ENCODE results near the gene CDK19.
"Not testable (repeated sequence)": the region's sequence is repeated elsewhere in the genome, so short reads cannot be mapped to it uniquely, and the experiment has no call there.

Gene CDK19

GRCh38 chr6:110723017-110723416, 92.3 kb downstream of the CDK19 start:
- CTCF ChIA-PET = no interaction called here
- DNase-seq (ENCODE audit: extremely low spot score) = no peak
- POLR2A ChIA-PET = no interaction called here
- no peak for TF ChIP-seq CTCF (IDR thresholded peaks at IDR 0.05; ENCODE audit: control extremely low read depth, extremely low read depth, low read depth, missing control alignments)

DNA sequence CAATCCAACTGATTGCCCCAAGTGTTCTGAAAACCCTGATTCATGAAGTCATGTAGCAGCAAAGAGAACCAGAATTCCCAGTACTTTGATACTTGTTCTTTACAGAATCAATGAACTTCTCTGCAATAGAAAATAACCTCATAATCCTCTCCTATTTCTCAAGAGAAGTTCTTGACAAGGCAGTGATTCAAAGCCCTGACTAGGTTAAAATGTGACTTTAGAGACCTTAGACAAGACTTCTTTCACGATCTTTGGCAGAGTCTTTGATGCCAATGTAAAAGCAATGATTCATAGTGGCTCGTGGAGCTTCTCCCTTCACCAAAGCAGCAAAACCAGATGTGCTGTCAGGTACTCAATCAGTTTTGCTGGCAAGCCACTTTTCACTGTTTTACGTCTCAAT, 95.2 kb downstream of the CDK19 start:
- no peak for DNase-seq (ENCODE audit: extremely low spot score)
- ChIA-PET POLR2A (no interaction called here), CTCF (interaction anchor here (1.3 to 1.4 kb wide), 2 partner anchors 10 to 11 kb away, joined by 3 to 4 read pairs; no protein-coding TSS in a partner anchor)
- no peak for TF ChIP-seq CTCF (IDR thresholded peaks at IDR 0.05; ENCODE audit: control extremely low read depth, extremely low read depth, low read depth, missing control alignments)

GRCh38 chr6:110719601-110720000, 95.7 kb downstream of the CDK19 start:
- DNase-seq (ENCODE audit: extremely low spot score); POLR2A ChIA-PET: not testable (repeated sequence)
- CTCF ChIA-PET = interaction anchor here (1.3 to 1.4 kb wide), 2 partner anchors 10 kb away, joined by 3 to 4 read pairs; no protein-coding TSS in a partner anchor

- DNase-seq (ENCODE audit: extremely low spot score) = no peak
- POLR2A ChIA-PET = no interaction called here
- no peak for TF ChIP-seq CTCF (IDR thresholded peaks at IDR 0.05; ENCODE audit: control extremely low read depth, extremely low read depth, low read depth, missing control alignments)
- CTCF ChIA-PET = interaction anchor here (1.4 kb wide), 1 partner anchor 31 kb away, joined by 3 read pairs; no protein-coding TSS in a partner anchor
These were observed 101.1 kb downstream of the CDK19 start for GRCh38 chr6:110714143-110714542.

- DNase-seq (ENCODE audit: extremely low spot score) = no peak
- POLR2A ChIA-PET = no interaction called here
- CTCF ChIA-PET = no interaction called here
- TF ChIP-seq CTCF (IDR thresholded peaks at IDR 0.05; ENCODE audit: control extremely low read depth, extremely low read depth, low read depth, missing control alignments) = no peak
These were observed 103.0 kb downstream of the CDK19 start for GRCh38 chr6:110712238-110712637.

DNA sequence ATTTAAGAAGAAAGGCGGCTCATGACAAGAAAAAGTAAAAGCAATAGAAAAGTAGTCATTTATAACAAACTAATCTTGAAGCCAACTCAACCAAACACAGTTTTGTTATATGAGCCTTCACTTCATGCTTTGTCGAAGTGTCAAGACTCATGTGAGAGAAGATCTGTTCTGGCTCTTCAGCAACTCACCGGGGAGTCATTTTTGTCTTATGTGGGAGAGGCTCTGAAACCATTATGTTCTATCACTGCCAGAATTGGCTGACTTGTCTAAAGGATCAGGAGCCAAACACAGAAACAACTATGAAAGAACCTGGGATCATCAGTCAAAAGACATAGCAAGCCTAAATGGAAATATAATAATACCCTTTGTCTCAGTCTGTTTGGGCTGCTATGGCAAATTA, 105.2 kb downstream of the CDK19 start:
- CTCF ChIA-PET = interaction anchor here (1.2 kb wide), 1 partner anchor 17 kb away, joined by 3 read pairs; no protein-coding TSS in a partner anchor
- DNase-seq (ENCODE audit: extremely low spot score) = no peak
- POLR2A ChIA-PET = no interaction called here
- no peak for TF ChIP-seq CTCF (IDR thresholded peaks at IDR 0.05; ENCODE audit: control extremely low read depth, extremely low read depth, low read depth, missing control alignments)

- TF ChIP-seq CTCF (IDR thresholded peaks at IDR 0.05; ENCODE audit: control extremely low read depth, extremely low read depth, low read depth, missing control alignments) = no peak
- DNase-seq (ENCODE audit: extremely low spot score) = no peak
- POLR2A ChIA-PET = interaction anchor here (1.2 kb wide), 1 partner anchor 166 kb away, joined by 3 read pairs; the partner anchor contains the start of gene AMD1
- CTCF ChIA-PET = interaction anchor here (0.7 to 1.8 kb wide), 5 partner anchors 14 to 258 kb away, joined by 3 to 4 read pairs (median 3); no protein-coding TSS in a partner anchor
These were observed 106.8 kb downstream of the CDK19 start for GRCh38 chr6:110708295-110708950.
